A549 (cell line): ENCODE data around the gene TSPO2.

Source experiments
- CBX2 ChIP-seq: fragments of 200-600 bp; sonication (generic); IDR thresholded peaks from 2 replicates; pipeline ENCODE4 v1.6.1; 2016; ENCODE audit warnings: low read depth, mild to moderate bottlenecking, borderline replicate concordance
- FOSB ChIP-seq: fragments of 250-450 bp; sonication (Bioruptor Pico); IDR thresholded peaks from 2 replicates; pipeline ENCODE4 v1.5.0; 2020; ENCODE audit warnings: mild to moderate bottlenecking, moderate library complexity
- HOXB5 ChIP-seq: fragments of 250-450 bp; sonication (Bioruptor Pico); IDR thresholded peaks from 2 replicates; pipeline ENCODE4 v1.5.0; 2020; ENCODE audit warnings: mild to moderate bottlenecking, moderate library complexity
- KDM1A ChIP-seq: fragments of 200-600 bp; sonication (generic); IDR thresholded peaks from 2 replicates; pipeline ENCODE4 v1.6.1; 2016; ENCODE audit warnings: low read depth, mild to moderate bottlenecking
- NFE2L2 ChIP-seq: fragments of 150-350 bp; conservative IDR thresholded peaks from 2 replicates; pipeline ENCODE4 v1.6.1; 2014; ENCODE audit warnings: low read length
- POLR2A ChIP-seq: IDR thresholded peaks from 2 replicates; pipeline ENCODE4 v1.6.1; 2012; ENCODE audit warnings: mild to moderate bottlenecking, low read length
- POLR2AphosphoS2 ChIP-seq: conservative IDR thresholded peaks from 2 replicates; pipeline ENCODE4 v1.6.1; 2012; ENCODE audit warnings: low read length, improper control_type of control experiment, inconsistent platforms
- RNF2 ChIP-seq: fragments of 200-600 bp; sonication (generic); IDR thresholded peaks from 2 replicates; pipeline ENCODE4 v1.6.1; 2016; ENCODE audit warnings: low read depth, mild to moderate bottlenecking, antibody characterized with exemption, moderate library complexity, borderline replicate concordance
- SMC3 ChIP-seq: fragments of >200 bp; sonication (Bioruptor Twin); formaldehyde crosslinking; IDR thresholded peaks from 3 replicates; pipeline ENCODE4 v1.6.1; 2018; ENCODE audit warnings: inconsistent platforms
- TF ChIP-seq, protein P1 (sequence below): fragments of >200 bp; sonication (Bioruptor Twin); formaldehyde crosslinking; IDR thresholded peaks from 3 replicates; pipeline ENCODE4 v1.6.1; 2016
- TF ChIP-seq, protein P2 (sequence below): fragments of 200-600 bp; sonication (generic); IDR thresholded peaks from 2 replicates; pipeline ENCODE4 v1.6.1; 2016; ENCODE audit warnings: antibody characterized with exemption, mild to moderate bottlenecking, moderate library complexity
- TF ChIP-seq, protein P3 (sequence below): fragments of >200 bp; sonication (Bioruptor Twin); formaldehyde crosslinking; IDR thresholded peaks from 3 replicates; pipeline ENCODE4 v1.5.1; 2016
- TF ChIP-seq, protein P4 (sequence below): fragments of 250-450 bp; sonication (Bioruptor Pico); IDR thresholded peaks from 2 replicates; pipeline ENCODE4 v1.5.0; 2021; ENCODE audit warnings: mild to moderate bottlenecking, moderate library complexity, borderline replicate concordance

- TF ChIP-seq, protein P1, sequence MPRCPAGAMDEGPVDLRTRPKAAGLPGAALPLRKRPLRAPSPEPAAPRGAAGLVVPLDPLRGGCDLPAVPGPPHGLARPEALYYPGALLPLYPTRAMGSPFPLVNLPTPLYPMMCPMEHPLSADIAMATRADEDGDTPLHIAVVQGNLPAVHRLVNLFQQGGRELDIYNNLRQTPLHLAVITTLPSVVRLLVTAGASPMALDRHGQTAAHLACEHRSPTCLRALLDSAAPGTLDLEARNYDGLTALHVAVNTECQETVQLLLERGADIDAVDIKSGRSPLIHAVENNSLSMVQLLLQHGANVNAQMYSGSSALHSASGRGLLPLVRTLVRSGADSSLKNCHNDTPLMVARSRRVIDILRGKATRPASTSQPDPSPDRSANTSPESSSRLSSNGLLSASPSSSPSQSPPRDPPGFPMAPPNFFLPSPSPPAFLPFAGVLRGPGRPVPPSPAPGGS, result no peak
- no peak for TF ChIP-seq POLR2A
- TF ChIP-seq, protein P2, sequence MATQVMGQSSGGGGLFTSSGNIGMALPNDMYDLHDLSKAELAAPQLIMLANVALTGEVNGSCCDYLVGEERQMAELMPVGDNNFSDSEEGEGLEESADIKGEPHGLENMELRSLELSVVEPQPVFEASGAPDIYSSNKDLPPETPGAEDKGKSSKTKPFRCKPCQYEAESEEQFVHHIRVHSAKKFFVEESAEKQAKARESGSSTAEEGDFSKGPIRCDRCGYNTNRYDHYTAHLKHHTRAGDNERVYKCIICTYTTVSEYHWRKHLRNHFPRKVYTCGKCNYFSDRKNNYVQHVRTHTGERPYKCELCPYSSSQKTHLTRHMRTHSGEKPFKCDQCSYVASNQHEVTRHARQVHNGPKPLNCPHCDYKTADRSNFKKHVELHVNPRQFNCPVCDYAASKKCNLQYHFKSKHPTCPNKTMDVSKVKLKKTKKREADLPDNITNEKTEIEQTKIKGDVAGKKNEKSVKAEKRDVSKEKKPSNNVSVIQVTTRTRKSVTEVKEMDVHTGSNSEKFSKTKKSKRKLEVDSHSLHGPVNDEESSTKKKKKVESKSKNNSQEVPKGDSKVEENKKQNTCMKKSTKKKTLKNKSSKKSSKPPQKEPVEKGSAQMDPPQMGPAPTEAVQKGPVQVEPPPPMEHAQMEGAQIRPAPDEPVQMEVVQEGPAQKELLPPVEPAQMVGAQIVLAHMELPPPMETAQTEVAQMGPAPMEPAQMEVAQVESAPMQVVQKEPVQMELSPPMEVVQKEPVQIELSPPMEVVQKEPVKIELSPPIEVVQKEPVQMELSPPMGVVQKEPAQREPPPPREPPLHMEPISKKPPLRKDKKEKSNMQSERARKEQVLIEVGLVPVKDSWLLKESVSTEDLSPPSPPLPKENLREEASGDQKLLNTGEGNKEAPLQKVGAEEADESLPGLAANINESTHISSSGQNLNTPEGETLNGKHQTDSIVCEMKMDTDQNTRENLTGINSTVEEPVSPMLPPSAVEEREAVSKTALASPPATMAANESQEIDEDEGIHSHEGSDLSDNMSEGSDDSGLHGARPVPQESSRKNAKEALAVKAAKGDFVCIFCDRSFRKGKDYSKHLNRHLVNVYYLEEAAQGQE, result no peak
- TF ChIP-seq HOXB5 (CRISPR knock-in tag), result no peak
- TF ChIP-seq, protein P3, sequence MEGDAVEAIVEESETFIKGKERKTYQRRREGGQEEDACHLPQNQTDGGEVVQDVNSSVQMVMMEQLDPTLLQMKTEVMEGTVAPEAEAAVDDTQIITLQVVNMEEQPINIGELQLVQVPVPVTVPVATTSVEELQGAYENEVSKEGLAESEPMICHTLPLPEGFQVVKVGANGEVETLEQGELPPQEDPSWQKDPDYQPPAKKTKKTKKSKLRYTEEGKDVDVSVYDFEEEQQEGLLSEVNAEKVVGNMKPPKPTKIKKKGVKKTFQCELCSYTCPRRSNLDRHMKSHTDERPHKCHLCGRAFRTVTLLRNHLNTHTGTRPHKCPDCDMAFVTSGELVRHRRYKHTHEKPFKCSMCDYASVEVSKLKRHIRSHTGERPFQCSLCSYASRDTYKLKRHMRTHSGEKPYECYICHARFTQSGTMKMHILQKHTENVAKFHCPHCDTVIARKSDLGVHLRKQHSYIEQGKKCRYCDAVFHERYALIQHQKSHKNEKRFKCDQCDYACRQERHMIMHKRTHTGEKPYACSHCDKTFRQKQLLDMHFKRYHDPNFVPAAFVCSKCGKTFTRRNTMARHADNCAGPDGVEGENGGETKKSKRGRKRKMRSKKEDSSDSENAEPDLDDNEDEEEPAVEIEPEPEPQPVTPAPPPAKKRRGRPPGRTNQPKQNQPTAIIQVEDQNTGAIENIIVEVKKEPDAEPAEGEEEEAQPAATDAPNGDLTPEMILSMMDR, result no peak
- no peak for TF ChIP-seq RNF2
- TF ChIP-seq POLR2AphosphoS2, result no peak
- TF ChIP-seq, protein P4, sequence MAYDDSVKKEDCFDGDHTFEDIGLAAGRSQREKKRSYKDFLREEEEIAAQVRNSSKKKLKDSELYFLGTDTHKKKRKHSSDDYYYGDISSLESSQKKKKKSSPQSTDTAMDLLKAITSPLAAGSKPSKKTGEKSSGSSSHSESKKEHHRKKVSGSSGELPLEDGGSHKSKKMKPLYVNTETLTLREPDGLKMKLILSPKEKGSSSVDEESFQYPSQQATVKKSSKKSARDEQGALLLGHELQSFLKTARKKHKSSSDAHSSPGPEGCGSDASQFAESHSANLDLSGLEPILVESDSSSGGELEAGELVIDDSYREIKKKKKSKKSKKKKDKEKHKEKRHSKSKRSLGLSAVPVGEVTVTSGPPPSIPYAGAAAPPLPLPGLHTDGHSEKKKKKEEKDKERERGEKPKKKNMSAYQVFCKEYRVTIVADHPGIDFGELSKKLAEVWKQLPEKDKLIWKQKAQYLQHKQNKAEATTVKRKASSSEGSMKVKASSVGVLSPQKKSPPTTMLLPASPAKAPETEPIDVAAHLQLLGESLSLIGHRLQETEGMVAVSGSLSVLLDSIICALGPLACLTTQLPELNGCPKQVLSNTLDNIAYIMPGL (CRISPR knock-in tag), result no peak
- TF ChIP-seq CBX2, result no peak
- no peak for TF ChIP-seq SMC3
- no peak for TF ChIP-seq FOSB (CRISPR knock-in tag)
- TF ChIP-seq KDM1A, result no peak
- no peak for TF ChIP-seq NFE2L2
Measured at GRCh38 chr6:41023114-41023513, 19.2 kb upstream of the TSPO2 start.
